Measurements from ENCODE around the gene HOXD10. TPM values are rescaled to one million over a fixed set of nuclear protein-coding genes. Genes with fewer than 3 reads are reported as not detected.
A peak's percentile ranks its signal among the peaks of the same experiment; 100 is the strongest.

HOXD10 gene
- total and polyA plus RNA-seq, 9 of the 15 experiments (the other 6 are each of a cell fraction or from before 2014, with no cell fraction given): not detected

GRCh38 chr2:176140513-176141317 lies 24.1 kb downstream of the HOXD10 start (continued):
- TF ChIP-seq PHF8 (IDR thresholded peaks at IDR 0.05; ENCODE audit: borderline replicate concordance, low read length) (peak; percentile 8; the same call in 1 of the 2 replicates), YY1 (IDR thresholded peaks at IDR 0.05; ENCODE audit: borderline replicate concordance in 1 of 3, control insufficient read depth in 1 of 3, extremely low read depth in 1 of 3, insufficient read depth in 3 of 3, insufficient read length in 1 of 3, insufficient replicate concordance in 2 of 3, low read depth in 1 of 3, low read length in 2 of 3) (peak in 1 of 3 experiments; percentile 26), TRIM25 (IDR thresholded peaks at IDR 0.05; ENCODE audit: borderline replicate concordance) (no peak), MYC (IDR thresholded peaks at IDR 0.05; ENCODE audit: low read depth, low read length) (0 out of 2 replicates have a peak, but pooled peaks have one; percentile 30), MYC (CRISPR knock-in tag; IDR thresholded peaks at IDR 0.05; ENCODE audit: borderline replicate concordance, low read depth) (no peak), RAD21 (CRISPR knock-in tag; conservative IDR thresholded peaks at IDR 0.05 in 1 of 2, IDR thresholded peaks at IDR 0.05 in 1 of 2) (peak; percentile 98 to 99), SRSF3 (IDR thresholded peaks at IDR 0.05; ENCODE audit: insufficient read depth, low read length) (no peak), HMGN3 (IDR thresholded peaks at IDR 0.05; ENCODE audit: borderline replicate concordance, extremely low read depth, insufficient read length, low read depth, low read length) (peak; percentile 37), ZNF318 (IDR thresholded peaks at IDR 0.05; ENCODE audit: borderline replicate concordance in 1 of 2, low read depth in 1 of 2) (no peak), DEAF1 (CRISPR knock-in tag; IDR thresholded peaks at IDR 0.05) (peak; percentile 94)
